H54 (cell line): ENCODE data around the gene PRSS50.

Source experiments
- DNase-seq: peaks from one replicate; pipeline ENCODE4 v3.0.0; 2011; ENCODE audit warnings: low spot score, mixed read lengths; ENCODE audit not compliant: insufficient read length
- FAIRE-seq: peaks from 3 replicates; lab custom pipeline; 2011; peaks lifted over from hg19 to GRCh38; lab: Jason Lieb, UNC
- POLR2A ChIP-seq: IDR thresholded peaks from 2 replicates; pipeline ENCODE4 v1.6.1; 2011; ENCODE audit warnings: low read depth, mild to moderate bottlenecking, low read length

Gene PRSS50

DNA sequence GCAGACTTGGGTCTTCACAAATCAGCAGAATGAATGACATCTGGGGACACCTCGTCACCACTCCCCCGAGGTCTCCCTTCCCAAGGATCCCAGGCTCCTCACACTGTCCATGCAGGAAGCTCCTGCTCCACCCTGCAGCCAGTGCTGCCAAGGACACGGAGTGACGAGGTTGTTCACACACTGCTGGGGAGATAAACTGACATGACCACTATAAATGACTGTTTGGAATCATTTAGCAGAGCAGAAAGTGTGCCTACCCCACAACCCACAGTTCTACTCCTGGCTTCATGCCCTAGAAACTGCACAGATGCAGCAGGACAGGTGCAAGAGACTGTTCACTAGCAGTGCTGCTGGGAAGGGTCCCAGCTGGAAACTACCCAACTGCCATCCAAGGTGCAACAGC is 19.7 kb upstream of the PRSS50 start:
- TF ChIP-seq POLR2A: no peak
- DNase-seq: no peak
- no peak for FAIRE-seq

DNA sequence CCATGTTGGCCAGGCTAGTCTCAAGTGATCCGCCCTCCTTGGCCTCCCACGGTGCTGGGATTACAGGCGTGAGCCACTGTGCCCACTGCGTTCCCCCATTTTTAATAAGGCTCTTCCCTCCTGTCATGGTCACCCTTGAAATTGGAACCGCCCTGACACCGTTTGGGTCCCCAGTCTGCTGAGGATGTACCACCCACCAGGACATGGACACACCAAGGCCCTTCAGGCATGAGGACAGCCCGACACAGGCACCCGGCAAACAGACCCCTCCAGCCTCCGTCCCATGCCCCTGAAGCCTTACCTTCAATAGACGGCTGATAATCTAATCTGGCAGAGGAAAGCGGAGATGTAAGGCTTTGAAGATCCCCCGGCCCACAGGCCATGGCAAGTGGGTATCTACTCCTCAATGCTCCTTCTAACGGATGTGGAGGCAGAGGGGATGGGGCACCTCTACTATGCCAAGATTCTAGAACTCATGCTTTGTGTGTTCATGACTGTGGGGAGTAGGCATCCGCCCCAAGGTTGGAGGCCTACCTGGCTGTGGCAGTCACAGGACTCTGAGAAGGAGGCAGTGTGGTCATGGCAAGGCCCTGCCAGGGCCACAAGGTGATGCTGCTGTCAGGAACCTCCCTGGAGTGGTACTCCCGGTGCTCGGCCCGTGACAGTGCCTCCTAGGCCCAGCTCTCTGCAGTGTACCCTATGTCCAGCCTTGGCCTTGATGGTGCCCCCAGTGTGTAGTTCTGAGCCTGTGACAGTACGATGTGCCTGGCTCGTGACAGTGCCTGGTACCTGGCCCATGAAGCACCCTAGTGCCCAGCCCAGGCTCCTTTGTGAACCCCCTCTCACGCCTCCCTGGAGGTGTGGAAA is 18.6 kb upstream of the PRSS50 start:
- DNase-seq: no peak
- TF ChIP-seq POLR2A: no peak
- FAIRE-seq: no peak

- FAIRE-seq (no peak), DNase-seq (no peak)
- TF ChIP-seq POLR2A: no peak
Measured at GRCh38 chr3:46734773-46735172, 17.1 kb upstream of the PRSS50 start.

DNA sequence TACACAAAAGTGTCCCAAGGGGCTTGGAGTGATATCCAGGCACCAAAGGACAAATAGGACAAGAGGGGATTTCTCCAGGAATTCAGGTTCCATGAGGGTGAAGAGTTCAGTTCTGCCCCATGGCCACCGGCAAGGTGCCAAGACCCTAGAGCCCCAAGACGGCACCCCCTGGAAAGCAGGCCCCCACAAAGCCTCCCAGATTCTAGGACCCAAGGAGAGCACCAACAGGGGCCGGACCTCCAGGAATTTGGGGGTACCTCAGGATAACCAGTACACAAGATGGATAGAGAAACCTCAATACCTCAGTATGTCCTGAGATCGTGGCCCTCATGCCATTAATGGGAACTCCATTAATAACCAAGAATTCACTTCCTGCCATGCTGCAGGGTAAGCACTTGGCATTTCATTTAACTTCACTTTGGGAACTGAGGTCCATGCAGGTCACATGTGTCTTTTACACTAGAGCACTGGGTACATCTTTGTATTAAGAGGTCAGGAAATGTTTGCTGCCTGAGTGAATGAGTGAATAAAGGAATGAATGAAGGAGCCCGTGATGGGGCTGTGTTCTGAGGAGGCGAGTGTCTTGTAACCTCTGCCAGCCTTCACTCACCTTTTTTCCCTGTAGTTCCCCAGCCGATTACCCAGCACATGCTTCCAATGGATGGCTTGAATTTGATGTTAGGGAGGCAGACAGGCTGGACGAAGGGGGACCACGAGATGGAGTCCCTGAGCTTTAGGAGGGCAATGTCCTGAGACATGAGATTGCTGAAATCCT is 15.5 kb upstream of the PRSS50 start:
- TF ChIP-seq POLR2A: no peak
- FAIRE-seq (no peak), DNase-seq (no peak)

DNA sequence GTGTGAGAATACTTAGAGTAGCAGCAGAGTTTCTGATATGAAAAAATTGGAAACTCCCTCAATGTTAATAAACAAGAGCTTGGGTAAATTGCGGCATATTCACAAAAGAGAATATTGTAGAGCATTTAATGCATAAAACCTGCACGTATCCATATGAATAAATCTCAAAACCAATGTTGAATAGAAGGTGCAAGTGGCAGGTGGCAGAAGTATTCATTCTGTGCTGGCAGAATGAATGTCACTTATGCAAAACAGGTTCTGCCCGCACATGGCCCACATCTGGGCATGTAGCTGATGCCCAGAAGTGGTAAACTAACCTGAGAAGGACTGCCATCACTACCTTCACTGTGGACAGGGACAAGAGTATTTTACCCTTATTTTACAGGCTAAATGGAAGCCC is 14.1 kb upstream of the PRSS50 start:
- no peak for TF ChIP-seq POLR2A
- FAIRE-seq (no peak), DNase-seq (no peak)

GRCh38 chr3:46730819-46731218 is 13.2 kb upstream of the PRSS50 start:
- no peak for FAIRE-seq
- no peak for DNase-seq
- TF ChIP-seq POLR2A: no peak

GRCh38 chr3:46729038-46729437 is 11.4 kb upstream of the PRSS50 start:
- no peak for DNase-seq
- FAIRE-seq: no peak
- no peak for TF ChIP-seq POLR2A

- no peak for TF ChIP-seq POLR2A
- FAIRE-seq: no peak
- no peak for DNase-seq
Measured at GRCh38 chr3:46725621-46726314, 8.1 kb upstream of the PRSS50 start.

DNA sequence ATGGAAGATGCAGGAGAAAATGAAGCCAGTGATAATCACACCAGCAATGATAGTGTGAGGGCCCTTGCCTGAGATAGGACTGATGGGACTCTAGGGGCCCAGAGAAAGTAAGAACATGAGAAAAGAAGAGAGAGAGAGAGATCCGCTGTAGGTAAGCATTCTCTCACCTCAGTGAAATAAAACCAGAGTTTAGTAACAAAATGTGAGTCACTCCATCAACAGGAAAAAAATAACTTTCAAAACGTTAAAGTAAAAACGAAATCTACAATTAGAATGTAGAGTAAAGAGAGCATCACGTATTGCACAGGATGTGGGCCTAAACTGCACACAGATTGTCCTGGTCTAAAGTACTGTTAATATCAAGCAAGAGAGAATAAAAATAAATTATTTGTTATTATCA is 6.8 kb upstream of the PRSS50 start:
- DNase-seq: no peak
- no peak for TF ChIP-seq POLR2A
- no peak for FAIRE-seq

GRCh38 chr3:46722443-46722842 is 4.8 kb upstream of the PRSS50 start:
- no peak for TF ChIP-seq POLR2A
- DNase-seq (no peak), FAIRE-seq (no peak)

DNA sequence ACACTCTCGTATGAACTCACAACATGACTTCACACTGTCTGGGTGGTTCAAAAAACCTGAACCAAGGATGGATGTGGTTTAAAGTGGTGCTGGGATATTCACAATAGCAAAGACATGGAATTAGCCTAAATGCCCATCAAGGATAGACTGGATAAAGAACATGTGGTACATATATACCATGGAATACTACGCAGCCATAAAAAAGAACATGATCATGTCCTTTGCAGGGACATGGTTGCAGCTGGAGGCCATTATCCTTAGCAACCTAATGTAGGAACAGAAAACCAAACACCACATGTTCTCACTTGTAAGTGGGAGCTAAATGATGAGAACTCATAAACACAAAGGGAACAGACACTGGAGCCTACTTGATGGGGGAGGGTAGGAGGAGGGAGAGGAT is 3.3 kb upstream of the PRSS50 start:
- no peak for TF ChIP-seq POLR2A
- FAIRE-seq (no peak), DNase-seq (no peak)

GRCh38 chr3:46719735-46720271 is 2.1 kb upstream of the PRSS50 start:
- no peak for TF ChIP-seq POLR2A

DNA sequence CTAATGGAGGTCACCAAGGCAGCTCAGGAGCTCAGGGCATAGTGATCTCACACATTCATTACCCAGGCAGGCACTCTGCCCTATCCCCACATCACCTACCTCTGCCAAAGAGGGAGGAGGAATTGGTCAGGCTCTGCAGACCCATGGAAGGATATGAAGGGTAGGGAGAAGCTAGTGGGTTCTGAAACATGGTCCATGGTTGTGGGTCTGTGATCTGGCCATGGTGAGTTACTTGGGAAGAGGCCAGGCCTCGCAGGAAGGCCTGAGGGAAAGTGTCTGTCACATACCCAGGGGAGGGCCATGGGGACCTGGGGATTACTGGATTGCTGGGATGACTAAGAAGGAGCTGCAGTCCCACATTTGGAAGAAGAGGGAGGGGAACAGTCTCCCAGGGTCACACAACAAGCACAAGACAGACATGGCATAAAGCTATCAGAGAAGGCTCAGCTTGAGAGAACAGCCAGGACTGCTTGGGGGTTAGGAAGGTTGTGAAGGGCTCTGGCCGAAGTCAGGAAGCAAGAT is 1.4 kb upstream of the PRSS50 start:
- FAIRE-seq: no peak
- TF ChIP-seq POLR2A: no peak
- no peak for DNase-seq

More at GRCh38 chr3:46719735-46720271, 2.1 kb upstream of the PRSS50 start:
- DNase-seq (no peak), FAIRE-seq (no peak)
